CD4-positive, alpha-beta T cell (primary cell): ENCODE results near the gene CRHBP. TPM values are rescaled to one million over a fixed set of nuclear protein-coding genes. Genes with fewer than 3 reads are reported as not detected.

ENCODE experiments used
- ATAC-seq: fragments of 200-7000 bp; cut with Tn5 transposase; one replicate; pipeline ENCODE4 v1.10.0; 2022; ENCODE audit warnings: mild to moderate bottlenecking; ENCODE audit not compliant: poor library complexity
- CTCF ChIA-PET: fragments of 350-600 bp; sonication (Branson Sonifier 250); formaldehyde crosslinking; loops from one replicate; lab custom pipeline; 2021; ENCODE audit warnings: antibody characterized with exemption, inconsistent platforms; lab: Charles Lee
- POLR2A ChIA-PET: fragments of 350-600 bp; sonication (Branson Sonifier 250); formaldehyde crosslinking; loops from one replicate; lab custom pipeline; 2021; ENCODE audit warnings: antibody characterized with exemption, inconsistent platforms; lab: Charles Lee
- DNase-seq, 14 experiments: peaks; one replicate each; pipeline ENCODE4 v3.0.0-alpha.2; 2013 to 2020; ENCODE audit warnings: mixed read lengths in 2 of 14
- H3K27ac ChIP-seq, 2 donors: one replicate each; pipeline versions ENCODE4 v1.5.1 to v1.7.0; 2013; ENCODE audit warnings: low read length in 2 of 2, low read depth in 1 of 2, mild to moderate bottlenecking in 1 of 2
- H3K27me3 ChIP-seq, 2 experiments: 1 replicate in 1 of 2; 2 replicates in 1 of 2; pipeline versions ENCODE4 v1.6.1 to v1.7.0; 2013; ENCODE audit warnings: low read length in 2 of 2, control low read depth in 1 of 2, mild to moderate bottlenecking in 1 of 2, moderate library complexity in 1 of 2; ENCODE audit not compliant: insufficient read depth in 2 of 2, control insufficient read depth in 1 of 2
- H3K36me3 ChIP-seq: one replicate; pipeline ENCODE4 v1.6.1; 2013; ENCODE audit warnings: low read length, control low read depth; ENCODE audit not compliant: insufficient read depth
- H3K4me1 ChIP-seq: one replicate; pipeline ENCODE4 v1.6.1; 2013; ENCODE audit warnings: low read length, control low read depth; ENCODE audit not compliant: insufficient read depth
- H3K4me3 ChIP-seq: one replicate; pipeline ENCODE4 v1.5.1; 2013; ENCODE audit warnings: mild to moderate bottlenecking, low read length, moderate library complexity
- H3K9me3 ChIP-seq, 2 experiments: 1 replicate in 1 of 2; 2 replicates in 1 of 2; pipeline versions ENCODE4 v1.6.1 to v1.7.0; 2013; ENCODE audit warnings: low read length in 2 of 2, mild to moderate bottlenecking in 2 of 2, control low read depth in 1 of 2, moderate library complexity in 1 of 2; ENCODE audit not compliant: control insufficient read depth in 1 of 2, insufficient read depth in 1 of 2
- H3K27ac Mint-ChIP-seq: one replicate; pipeline ENCODE4 v1.8.0; 2020; ENCODE audit warnings: mixed read lengths
- H3K27me3 Mint-ChIP-seq: one replicate; pipeline ENCODE4 v1.8.0; 2021; ENCODE audit warnings: mixed read lengths
- H3K36me3 Mint-ChIP-seq: one replicate; pipeline ENCODE4 v1.8.0; 2021; ENCODE audit warnings: low read depth, mixed read lengths
- H3K4me1 Mint-ChIP-seq: one replicate; pipeline ENCODE4 v1.8.0; 2021; ENCODE audit warnings: low read depth, mixed read lengths
- H3K4me3 Mint-ChIP-seq: one replicate; pipeline ENCODE4 v1.8.0; 2020; ENCODE audit warnings: mild to moderate bottlenecking, mixed read lengths
- H3K9me3 Mint-ChIP-seq: one replicate; pipeline ENCODE4 v1.8.0; 2020; ENCODE audit warnings: mixed read lengths
- CTCF ChIP-seq: fragments of 200-600 bp; IDR thresholded peaks from one replicate; pipeline ENCODE4 v1.8.0; 2022; ENCODE audit warnings: antibody characterized with exemption, mild to moderate bottlenecking
- intact Hi-C, 2 experiments: fragments of 100-400 bp; cut with DNase I in 1 of 2; cut with micrococcal nuclease in 1 of 2; formaldehyde crosslinking; loops; one replicate each; pipeline versions ENCODE4 v1.15.1 to v1.9.0; 2023 to 2025; cut with DNase I, micrococcal nuclease
- total RNA-seq, 174 experiments: library from RNA in 2 of 174; stranded (reverse) in 2 of 174; gene quantifications; one replicate each; pipeline ENCODE4 v1.2.3 and lab custom pipeline; 2021 to 2026

Gene CRHBP
- total RNA-seq, 2 experiments from 2014 or later, result not detected

GRCh38 chr5:77008413-77008812 is 55.6 kb downstream of the CRHBP start:
- no peaks in the 10 kb centered on the region for H3K9me3 ChIP-seq
- Mint-ChIP-seq H3K27me3 (peaks cover 11% of the 10 kb centered on the region), H3K36me3 (no peaks in the 10 kb centered on the region), H3K9me3 (no peaks in the 10 kb centered on the region), H3K27ac (no peak overlapping the region), H3K4me1 (no peaks in the 10 kb centered on the region), H3K4me3 (no peak overlapping the region)
- no peaks in the 10 kb centered on the region for H3K4me1 ChIP-seq
- ChIA-PET CTCF (no interaction called here), POLR2A (no interaction called here)
- H3K4me3 ChIP-seq, result no peak overlapping the region
- DNase-seq (no peak), ATAC-seq (no peak)
- H3K27me3 ChIP-seq, result peaks cover 3 to 5% of the 10 kb centered on the region in 2 experiments
- intact Hi-C loops, result no loop called here
- H3K36me3 ChIP-seq, result no peaks in the 10 kb centered on the region
- no peak for TF ChIP-seq CTCF
- H3K27ac ChIP-seq, result no peak overlapping the region

DNA sequence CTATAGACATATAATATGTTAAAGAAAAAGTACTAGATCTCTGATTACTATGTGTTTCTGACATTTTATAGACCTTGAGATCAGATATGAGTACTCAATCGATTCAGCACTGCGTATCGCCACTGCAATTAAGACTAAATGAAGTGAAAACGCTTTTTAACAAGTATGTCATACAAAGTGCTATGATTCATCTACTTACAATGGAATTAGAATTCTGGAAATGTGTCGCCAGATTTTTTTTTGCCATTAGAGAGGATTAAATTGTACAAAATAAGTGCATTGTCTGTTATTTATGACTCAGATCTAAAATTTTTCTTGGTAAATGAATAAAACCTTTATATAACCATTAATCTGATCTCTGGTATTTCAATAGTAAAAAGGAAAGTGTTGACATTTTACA is 57.4 kb downstream of the CRHBP start:
- DNase-seq (no peak), ATAC-seq (no peak)
- no peaks in the 10 kb centered on the region for H3K36me3 ChIP-seq
- H3K27ac Mint-ChIP-seq, result no peak overlapping the region
- no peaks in the 10 kb centered on the region for H3K9me3 ChIP-seq
- H3K4me3 ChIP-seq, result no peak overlapping the region
- intact Hi-C loops, result loop anchor here in 1 of 2 experiments (10.0 kb wide), 1 partner anchor 405 kb away; no protein-coding TSS in a partner anchor
- ChIA-PET CTCF (no interaction called here), POLR2A (no interaction called here)
- H3K9me3 Mint-ChIP-seq, result no peaks in the 10 kb centered on the region
- no peak overlapping the region for H3K27ac ChIP-seq
- TF ChIP-seq CTCF, result no peak
- H3K4me1 Mint-ChIP-seq, result no peaks in the 10 kb centered on the region
- no peaks in the 10 kb centered on the region for H3K36me3 Mint-ChIP-seq
- peaks cover 11% of the 10 kb centered on the region for H3K27me3 Mint-ChIP-seq
- no peak overlapping the region for H3K4me3 Mint-ChIP-seq
- H3K27me3 ChIP-seq, result peaks cover 0 to 3% of the 10 kb centered on the region in 2 experiments
- H3K4me1 ChIP-seq, result no peaks in the 10 kb centered on the region

- H3K4me1 ChIP-seq, result no peaks in the 10 kb centered on the region
- H3K9me3 ChIP-seq, result no peaks in the 10 kb centered on the region
- intact Hi-C loops, result loop anchor here in 1 of 2 experiments (10.0 kb wide), 1 partner anchor 407 kb away; no protein-coding TSS in a partner anchor
- no peak overlapping the region for H3K4me3 ChIP-seq
- no peaks in the 10 kb centered on the region for H3K36me3 ChIP-seq
- Mint-ChIP-seq H3K27me3 (peaks cover 12% of the 10 kb centered on the region), H3K4me3 (no peak overlapping the region), H3K4me1 (no peaks in the 10 kb centered on the region), H3K36me3 (no peaks in the 10 kb centered on the region), H3K27ac (no peak overlapping the region), H3K9me3 (no peaks in the 10 kb centered on the region)
- ATAC-seq, result no peak
- CTCF ChIA-PET, result no interaction called here
- DNase-seq, result no peak
- H3K27me3 ChIP-seq, result no peaks in the 10 kb centered on the region
- POLR2A ChIA-PET, result no interaction called here
- TF ChIP-seq CTCF, result no peak
- no peak overlapping the region for H3K27ac ChIP-seq
These were observed 58.7 kb downstream of the CRHBP start for GRCh38 chr5:77011498-77011897.
